ENCODE measurements around the gene CHI3L2.

CHI3L2 gene

DNA sequence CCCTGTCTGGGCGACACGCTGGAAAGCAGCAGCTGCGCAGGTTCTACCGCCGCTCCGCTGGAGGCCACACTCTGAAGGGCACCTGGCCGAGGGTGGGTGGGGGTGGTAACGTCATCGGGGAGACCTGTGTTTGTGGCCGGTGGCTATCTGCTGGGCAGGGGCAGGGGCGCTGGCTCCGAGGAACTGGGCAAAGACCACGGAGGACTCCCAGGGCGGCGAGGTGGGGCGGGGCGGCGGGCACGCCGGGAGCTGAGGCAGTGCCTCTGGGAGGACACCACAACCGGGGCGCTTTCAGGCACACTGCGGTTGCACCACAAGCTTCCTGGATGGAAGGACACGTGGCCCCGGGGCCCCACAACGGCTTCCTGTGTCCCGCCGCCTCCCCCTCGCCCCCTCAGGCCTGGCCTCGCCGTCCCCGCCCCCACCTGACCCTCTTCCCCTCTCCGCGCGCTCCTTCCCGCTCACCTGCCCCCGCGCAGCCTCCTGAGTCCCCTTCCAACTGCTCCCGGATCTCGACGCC is 23.8 kb upstream of the CHI3L2 start:
- Histone ChIP-seq H3K9me3 (ENCODE audit: severe bottlenecking) (no peaks in the 10 kb centered on the region), H3K27ac (no peak overlapping the region), H3K27me3 (ENCODE audit: insufficient read depth, low read depth, severe bottlenecking) (no peaks in the 10 kb centered on the region), H3K36me3 (no peaks in the 10 kb centered on the region), H3K4me3 (ENCODE audit: low read depth, low read length) (peak overlapping the region; percentile 31)
- DNase-seq = peak; percentile 14
- TF ChIP-seq, protein P1, sequence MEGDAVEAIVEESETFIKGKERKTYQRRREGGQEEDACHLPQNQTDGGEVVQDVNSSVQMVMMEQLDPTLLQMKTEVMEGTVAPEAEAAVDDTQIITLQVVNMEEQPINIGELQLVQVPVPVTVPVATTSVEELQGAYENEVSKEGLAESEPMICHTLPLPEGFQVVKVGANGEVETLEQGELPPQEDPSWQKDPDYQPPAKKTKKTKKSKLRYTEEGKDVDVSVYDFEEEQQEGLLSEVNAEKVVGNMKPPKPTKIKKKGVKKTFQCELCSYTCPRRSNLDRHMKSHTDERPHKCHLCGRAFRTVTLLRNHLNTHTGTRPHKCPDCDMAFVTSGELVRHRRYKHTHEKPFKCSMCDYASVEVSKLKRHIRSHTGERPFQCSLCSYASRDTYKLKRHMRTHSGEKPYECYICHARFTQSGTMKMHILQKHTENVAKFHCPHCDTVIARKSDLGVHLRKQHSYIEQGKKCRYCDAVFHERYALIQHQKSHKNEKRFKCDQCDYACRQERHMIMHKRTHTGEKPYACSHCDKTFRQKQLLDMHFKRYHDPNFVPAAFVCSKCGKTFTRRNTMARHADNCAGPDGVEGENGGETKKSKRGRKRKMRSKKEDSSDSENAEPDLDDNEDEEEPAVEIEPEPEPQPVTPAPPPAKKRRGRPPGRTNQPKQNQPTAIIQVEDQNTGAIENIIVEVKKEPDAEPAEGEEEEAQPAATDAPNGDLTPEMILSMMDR (IDR thresholded peaks at IDR 0.05; ENCODE audit: low read depth, low read length) = no peak

DNA sequence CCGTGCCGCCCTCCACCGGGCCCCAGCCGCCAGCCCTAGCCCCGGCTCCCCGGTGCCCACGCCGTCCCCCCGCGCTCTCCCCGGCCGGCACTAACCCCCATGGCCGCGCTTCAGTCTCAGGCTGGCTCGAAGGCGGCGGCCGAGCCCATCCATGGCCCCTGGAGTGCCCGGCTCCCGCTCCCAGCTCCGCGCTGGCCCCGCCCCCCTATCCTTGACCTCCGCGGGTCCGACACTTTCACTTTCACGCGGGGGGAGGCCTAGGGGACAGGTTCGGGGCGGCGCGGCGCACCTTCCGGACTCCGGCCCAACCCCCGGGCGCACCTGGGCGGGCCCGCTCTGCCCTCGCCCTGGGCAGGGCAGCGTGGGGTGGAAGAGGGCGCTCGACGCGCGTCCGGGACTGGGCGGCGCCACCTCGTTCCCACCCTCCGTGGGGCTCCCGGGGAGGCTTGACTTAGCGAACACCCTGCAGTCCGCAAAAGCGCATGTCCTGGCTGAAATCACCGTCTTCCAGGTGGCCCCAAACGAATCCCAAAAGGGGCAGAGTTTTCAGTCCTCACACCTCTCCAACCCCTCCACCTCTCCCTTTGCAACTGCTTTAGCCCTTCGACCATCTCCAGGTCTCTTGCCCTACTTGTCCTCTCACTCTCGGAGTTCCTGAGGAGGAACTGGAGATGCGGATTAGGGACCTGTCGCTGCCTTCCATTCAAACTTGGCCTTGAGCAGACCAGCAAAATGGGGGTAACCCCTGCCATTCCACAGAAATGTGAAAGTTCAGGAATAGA is 23.1 kb upstream of the CHI3L2 start:
- DNase-seq = no peak
- TF ChIP-seq, protein P1 (IDR thresholded peaks at IDR 0.05; ENCODE audit: low read depth, low read length) = no peak
- H3K27ac ChIP-seq = no peak overlapping the region

DNA sequence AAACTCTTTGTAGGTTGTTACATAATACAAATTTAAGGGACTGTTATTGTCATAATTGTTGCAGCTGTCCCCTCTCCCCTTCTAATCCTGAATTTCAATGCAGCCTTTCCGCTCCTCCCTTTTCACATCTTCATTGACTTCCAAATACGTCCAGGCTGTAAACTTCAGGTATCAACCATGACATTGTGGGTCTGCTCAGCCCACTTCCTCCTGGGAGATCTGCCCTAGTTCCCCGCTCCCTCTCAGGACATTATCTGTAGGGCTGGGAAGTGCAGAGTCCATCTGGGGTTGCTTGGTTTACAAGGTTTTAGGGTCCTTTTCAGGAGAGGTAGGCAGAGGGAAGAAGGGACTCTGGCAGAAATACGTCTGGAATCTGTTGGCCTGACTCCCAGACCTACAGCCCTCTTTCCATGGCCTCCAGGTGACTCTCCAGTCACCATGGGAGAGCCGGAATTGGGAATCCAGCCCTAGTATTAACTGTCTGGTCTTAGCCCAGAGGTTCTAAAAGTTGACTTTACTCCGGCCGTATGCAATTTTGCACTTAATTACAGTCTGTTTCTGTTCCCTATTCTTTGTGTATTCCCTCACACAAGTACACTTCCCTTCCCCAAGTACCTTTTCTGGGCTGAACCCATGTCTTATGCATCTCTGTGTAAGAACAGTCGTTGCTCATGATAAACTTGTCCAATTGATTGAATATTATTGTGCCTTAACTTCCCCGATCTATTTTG is 22.4 kb upstream of the CHI3L2 start:
- no peak overlapping the region for H3K4me3 ChIP-seq (ENCODE audit: low read depth, low read length)
- no peak for DNase-seq
- no peaks in the 10 kb centered on the region for H3K9me3 ChIP-seq (ENCODE audit: severe bottlenecking)
- no peaks in the 10 kb centered on the region for H3K36me3 ChIP-seq
- H3K27me3 ChIP-seq (ENCODE audit: insufficient read depth, low read depth, severe bottlenecking) = no peaks in the 10 kb centered on the region
- no peak overlapping the region for H3K27ac ChIP-seq
- TF ChIP-seq, protein P1 (IDR thresholded peaks at IDR 0.05; ENCODE audit: low read depth, low read length) = no peak

More for the DNA sequence above, 23.1 kb upstream of the CHI3L2 start:
- Histone ChIP-seq H3K36me3 (no peaks in the 10 kb centered on the region), H3K9me3 (ENCODE audit: severe bottlenecking) (no peaks in the 10 kb centered on the region), H3K4me3 (ENCODE audit: low read depth, low read length) (no peak overlapping the region), H3K27me3 (ENCODE audit: insufficient read depth, low read depth, severe bottlenecking) (no peaks in the 10 kb centered on the region)

DNA sequence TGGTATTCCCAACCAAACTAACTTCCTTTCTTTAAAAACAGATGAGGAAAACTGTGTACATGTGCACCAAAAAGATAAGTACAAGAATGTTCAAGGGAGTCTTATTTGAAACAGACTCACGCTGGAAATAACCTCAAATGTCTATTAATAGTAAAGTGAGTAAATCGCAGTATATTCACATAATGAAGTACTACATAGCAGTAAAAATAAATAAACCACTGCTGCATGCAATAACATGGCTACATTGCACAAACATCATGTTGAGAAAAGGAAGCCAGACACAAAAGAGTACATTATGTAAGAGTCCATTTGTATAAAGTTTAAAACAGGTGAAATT is 21.8 kb upstream of the CHI3L2 start:
- Histone ChIP-seq H3K27me3 (ENCODE audit: insufficient read depth, low read depth, severe bottlenecking) (no peaks in the 10 kb centered on the region), H3K27ac (no peak overlapping the region), H3K4me3 (ENCODE audit: low read depth, low read length) (no peak overlapping the region), H3K36me3 (no peaks in the 10 kb centered on the region), H3K9me3 (ENCODE audit: severe bottlenecking) (no peaks in the 10 kb centered on the region)
- DNase-seq = no peak
- TF ChIP-seq, protein P1 (IDR thresholded peaks at IDR 0.05; ENCODE audit: low read depth, low read length) = no peak

DNA sequence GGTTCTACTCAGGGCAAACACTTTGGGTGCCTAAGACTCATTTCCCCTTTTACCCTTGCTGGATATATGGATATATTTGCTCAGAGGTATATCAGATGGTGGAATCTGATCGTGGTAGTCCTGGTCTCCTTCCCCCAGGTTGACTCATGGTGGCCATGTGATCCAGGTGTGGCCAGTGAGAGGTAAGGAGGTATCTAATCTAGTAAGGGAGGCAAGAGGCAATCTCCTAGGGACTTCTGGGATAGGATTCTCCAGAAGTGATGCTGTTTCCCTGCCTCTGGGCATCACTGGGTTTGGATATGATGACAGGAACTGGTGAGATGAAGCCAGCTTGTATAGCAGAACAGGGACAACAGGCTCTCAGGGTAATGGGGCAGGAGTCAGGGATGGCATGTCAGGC is 18.6 kb upstream of the CHI3L2 start:
- no peak overlapping the region for H3K4me3 ChIP-seq (ENCODE audit: low read depth, low read length)
- H3K27ac ChIP-seq = no peak overlapping the region
- H3K9me3 ChIP-seq (ENCODE audit: severe bottlenecking) = no peaks in the 10 kb centered on the region
- TF ChIP-seq, protein P1 (IDR thresholded peaks at IDR 0.05; ENCODE audit: low read depth, low read length) = no peak
- no peak for DNase-seq
- no peaks in the 10 kb centered on the region for H3K36me3 ChIP-seq
- H3K27me3 ChIP-seq (ENCODE audit: insufficient read depth, low read depth, severe bottlenecking) = no peaks in the 10 kb centered on the region

All from WERI-Rb-1 (cell line).